Right renal pelvis (tissue), 4 donors: ENCODE data around the gene LCTL. TPM values are rescaled to one million over a fixed set of nuclear protein-coding genes. Genes with fewer than 3 reads are reported as not detected.
"Not testable (repeated sequence)": the region's sequence is repeated elsewhere in the genome, so short reads cannot be mapped to it uniquely, and the experiment has no call there.

Source experiments
- DNase-seq, 4 donors: peaks; one replicate each; pipeline ENCODE4 v3.0.0-alpha.2; 2013; ENCODE audit warnings: low read depth in 4 of 4, low spot score in 3 of 4, missing footprints in 1 of 4
- polyA plus RNA-seq, 4 donors: library from polyadenylated mRNA; unstranded; fragments of 120-200 nt; gene quantifications; one replicate each; pipeline ENCODE4 v1.2.1, GENCODE V29; 2013; ENCODE audit not compliant: insufficient read length in 4 of 4

The LCTL gene
- polyA plus RNA-seq, 4 donors, result 0.10 to 0.29 (median 0.20) TPM

DNA sequence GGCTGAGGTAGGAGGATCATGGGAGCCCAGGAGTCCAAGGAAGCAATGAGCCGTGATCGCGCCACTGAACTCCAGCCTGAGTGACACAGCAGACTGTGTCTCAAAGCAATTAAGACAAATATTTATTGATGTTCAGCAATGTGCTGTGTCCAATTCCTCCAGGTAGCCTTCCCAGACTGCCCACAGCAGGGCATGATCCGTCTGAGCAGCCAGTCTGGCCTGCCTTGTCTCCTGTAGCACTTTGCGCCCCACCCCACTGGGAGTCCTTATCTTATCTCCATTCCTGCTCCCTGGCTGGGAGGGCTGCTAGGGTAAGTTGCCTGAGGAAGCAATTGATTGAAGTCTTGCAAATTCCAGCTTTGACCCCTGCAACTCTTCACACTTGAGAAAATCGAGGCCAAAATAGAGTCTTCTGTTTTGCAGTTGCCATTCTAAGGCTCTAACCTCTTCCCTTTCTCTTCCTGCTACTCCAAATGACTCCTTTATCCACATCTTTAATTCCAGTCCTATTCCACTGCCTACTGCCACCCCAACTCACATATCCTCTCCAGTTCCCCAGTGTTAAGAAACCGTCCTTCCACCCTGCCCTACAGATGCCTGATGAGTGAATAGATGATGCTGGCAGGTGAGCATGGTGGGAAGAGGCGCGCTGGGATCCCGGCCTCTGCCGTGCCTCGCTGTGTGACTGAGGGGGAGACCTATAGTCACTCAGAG, 26.9 kb upstream of the LCTL start:
- DNase-seq, result no peak

- DNase-seq, result no peak
These were observed 25.6 kb upstream of the LCTL start for GRCh38 chr15:66591322-66591862.

DNA sequence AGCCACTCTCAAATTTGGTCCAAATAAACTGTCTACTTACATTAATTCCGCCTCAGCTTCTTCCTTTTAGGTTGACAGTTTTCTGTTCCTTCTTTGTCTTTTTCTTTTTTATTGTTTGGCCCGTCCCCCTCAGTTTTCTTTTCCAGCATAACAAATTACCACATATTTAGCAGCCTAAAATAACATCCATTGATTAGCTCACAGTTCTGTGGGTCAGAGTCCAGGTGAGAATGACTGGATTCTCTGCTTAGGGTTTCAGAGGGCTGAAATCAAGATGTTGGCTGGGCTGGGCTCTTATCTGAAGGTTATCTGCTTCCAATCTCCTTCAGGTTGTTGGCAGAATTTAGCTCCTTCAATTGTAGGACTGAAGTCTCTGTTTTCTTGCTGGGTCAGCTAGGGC, 24.6 kb upstream of the LCTL start:
- DNase-seq, result no peak

DNA sequence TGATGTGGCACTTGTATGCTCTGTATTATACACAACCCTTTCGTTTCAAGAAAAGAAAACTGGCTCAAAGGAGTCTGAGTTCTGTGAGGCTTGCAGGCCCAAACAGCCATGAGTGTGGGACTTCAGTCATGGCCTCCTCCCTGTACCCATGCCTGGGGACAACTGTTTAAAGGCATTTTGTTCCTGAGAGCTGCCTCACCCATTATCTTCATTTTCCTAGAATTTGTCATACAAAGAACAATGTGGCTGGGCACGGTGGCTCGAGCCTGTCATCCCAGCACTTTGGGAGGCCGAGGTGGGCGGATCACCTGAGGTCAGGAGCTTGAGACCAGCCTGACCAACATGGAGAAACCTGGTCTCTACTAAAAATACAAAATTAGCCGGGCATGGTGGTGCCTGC, 23.6 kb upstream of the LCTL start:
- not testable (repeated sequence) for DNase-seq

GRCh38 chr15:66588971-66589370, 23.2 kb upstream of the LCTL start:
- no peak for DNase-seq

DNA sequence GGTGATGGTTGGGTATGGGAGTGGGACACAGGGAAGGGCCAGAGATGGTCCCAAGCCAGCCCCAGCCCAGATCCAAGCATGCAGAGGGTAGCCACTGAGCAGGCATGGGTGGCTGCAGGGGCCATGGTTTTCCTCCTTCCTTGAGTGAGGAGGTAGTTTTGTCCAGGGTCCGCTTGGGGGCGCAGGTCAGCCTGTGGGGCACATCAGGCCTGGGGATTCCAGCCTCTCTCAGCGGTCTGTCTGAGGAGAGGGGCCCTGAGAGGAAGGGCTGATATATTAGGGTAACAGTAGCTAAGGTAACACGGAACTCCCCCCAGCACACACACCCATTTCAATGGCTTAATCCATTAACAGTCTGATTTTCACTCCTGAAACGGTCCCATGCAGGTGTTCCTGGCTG, 22.7 kb upstream of the LCTL start:
- no peak for DNase-seq

- DNase-seq, result no peak
These were observed 22.0 kb upstream of the LCTL start for GRCh38 chr15:66587749-66588148.

GRCh38 chr15:66587020-66587419, 21.2 kb upstream of the LCTL start:
- DNase-seq, result no peak

DNA sequence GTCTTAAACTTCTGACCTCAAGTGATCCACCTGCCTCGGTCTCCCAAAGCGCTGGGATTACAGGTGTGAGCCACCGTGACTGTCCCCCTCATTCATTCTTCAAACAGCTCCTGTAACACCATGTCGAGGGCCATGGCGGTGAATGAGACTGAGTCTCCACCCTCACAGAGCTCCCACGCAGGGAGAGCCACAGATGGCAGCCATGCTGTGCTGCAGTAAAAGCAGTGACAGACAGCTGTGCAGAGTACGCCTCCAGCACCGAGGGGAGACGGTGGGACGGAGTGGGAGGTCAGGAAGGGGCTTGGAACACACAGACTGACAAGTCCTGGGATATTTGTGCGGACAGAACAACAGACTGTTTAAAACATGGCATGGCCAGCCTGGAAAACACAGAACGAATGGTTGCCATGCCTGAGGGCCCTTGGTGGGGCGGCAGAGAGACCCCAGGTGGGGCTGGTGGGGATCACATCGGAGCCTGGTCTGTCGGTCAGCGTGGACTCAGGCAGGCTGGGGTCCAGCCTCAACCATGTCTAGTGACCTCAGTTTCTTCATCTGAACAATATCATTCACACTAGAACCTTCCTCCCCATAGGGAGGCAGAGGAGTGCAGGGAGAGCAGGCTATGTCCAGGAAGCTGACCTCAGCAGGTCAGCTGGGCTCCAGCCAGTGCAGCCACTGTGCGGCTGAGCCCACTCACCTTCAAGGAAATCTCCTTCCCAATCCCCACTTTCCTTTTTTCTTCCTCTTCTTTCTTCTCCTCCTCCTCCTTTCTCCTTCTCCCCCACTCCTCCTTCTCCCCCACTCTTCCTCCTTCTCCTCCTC, 20.6 kb upstream of the LCTL start:
- DNase-seq, result no peak

DNA sequence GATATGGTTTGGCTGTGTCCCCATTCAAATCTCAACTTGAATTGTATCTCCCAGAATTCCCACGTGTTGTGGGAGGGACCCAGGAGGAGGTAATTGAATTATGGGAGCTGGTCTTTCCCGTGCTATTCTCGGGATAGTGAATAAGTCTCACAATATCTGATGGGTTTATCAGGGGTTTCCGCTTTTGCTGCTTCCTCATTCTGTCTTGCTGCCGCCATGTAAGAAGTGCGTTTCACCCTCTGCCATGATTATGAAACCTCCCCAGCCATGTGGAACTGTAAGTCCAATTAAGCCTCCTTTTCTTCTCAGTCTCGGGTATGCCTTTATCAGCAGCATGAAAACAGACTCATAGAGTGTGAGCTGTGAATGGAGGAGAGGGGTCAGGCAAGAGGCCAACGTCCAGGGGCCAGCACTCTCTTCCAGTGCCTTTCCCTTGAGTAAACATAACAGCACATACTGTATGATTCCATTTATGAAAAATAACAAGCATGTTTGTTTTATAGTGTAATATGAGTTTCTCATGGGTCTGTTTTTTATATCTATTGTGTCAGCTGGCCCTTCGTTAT, 16.3 kb upstream of the LCTL start:
- no peak for DNase-seq

DNA sequence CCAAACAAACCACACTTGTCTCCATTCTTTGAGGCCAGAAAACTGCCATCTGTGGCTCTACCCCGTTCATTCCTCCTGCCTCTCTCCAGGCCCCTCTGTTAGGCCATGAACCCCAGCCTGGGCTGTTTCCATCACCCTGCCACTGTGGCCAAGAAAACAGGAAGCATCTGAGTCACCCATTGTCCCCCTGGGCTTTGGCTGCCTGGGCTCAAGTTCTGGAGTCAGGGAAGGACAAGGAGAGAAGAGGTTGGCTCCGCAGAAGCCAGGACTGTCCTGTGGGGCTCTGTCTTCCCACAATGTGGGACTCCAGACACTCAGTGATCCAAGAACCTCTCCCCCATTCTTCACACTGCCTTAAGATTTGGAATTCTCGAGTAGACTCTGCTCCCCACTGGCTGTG, 14.8 kb upstream of the LCTL start:
- DNase-seq, result no peak

DNA sequence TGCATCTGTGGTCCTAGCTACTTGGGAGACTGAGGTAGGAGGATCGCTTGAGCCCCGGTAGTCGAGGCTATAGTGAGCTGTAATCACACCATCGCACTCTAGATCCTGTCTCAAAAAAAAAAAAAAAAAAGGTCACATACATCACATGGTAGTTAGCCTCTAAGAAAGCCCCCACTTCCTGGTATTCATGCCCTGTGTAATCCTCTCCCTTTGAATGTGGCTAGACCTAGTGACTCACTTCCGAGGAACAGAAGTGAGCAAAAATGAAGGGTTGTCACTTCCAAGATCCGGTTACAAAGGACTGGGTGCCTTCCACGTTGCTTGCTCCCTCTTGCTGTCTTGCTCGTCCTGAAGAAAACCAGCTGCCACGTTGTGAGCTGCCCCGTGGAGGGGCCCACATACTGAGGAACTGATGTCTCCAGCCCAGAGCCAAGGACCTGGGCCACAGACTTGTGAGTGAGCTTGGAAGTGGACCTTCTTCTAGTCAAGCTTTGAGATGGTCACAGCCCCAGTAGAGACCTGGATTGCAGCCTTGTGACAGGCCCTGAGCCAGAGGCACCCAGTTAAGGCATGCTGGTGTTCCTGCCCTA, 12.6 kb upstream of the LCTL start:
- no peak for DNase-seq

GRCh38 chr15:66574596-66574950, 8.8 kb upstream of the LCTL start:
- no peak for DNase-seq

GRCh38 chr15:66573719-66574595, 8.2 kb upstream of the LCTL start:
- DNase-seq, result no peak

DNA sequence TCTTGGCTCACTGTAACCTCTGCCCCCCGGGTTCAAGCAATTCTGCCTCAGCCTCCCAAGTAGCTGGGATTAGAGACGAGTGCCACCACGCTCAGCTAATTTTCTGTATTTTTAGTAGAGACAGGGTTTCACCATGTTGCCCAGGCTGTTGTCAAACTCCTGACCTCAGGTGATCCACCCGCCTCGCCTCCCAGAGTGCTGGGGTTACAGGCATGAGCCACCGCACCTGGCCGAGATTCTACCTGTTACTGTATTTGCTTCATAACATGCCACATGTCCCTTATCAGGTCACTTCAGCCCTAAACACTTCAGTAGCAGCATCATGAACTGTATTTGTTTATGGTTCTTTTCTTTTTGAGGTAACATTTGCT, 7.5 kb upstream of the LCTL start:
- no peak for DNase-seq

DNA sequence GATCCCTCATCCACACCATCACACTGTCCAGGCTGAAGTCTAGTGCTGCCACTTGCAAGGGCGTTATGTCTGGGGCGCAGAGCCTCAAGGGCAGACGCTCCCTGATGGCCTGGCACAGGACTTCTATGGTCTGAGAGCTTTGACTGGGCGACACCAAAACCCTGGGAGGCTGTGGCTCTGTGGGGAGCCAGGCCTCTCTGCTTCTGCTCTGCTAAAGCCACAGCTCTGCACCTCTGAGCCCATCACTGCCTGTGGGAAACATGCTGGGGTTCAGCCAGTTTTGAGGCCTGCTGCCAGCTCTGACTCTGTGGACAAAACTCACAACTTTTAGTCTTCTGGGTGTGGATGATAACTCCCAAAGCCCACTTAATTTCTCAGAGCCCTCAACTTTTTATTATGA, 6.3 kb upstream of the LCTL start:
- DNase-seq, result no peak

DNA sequence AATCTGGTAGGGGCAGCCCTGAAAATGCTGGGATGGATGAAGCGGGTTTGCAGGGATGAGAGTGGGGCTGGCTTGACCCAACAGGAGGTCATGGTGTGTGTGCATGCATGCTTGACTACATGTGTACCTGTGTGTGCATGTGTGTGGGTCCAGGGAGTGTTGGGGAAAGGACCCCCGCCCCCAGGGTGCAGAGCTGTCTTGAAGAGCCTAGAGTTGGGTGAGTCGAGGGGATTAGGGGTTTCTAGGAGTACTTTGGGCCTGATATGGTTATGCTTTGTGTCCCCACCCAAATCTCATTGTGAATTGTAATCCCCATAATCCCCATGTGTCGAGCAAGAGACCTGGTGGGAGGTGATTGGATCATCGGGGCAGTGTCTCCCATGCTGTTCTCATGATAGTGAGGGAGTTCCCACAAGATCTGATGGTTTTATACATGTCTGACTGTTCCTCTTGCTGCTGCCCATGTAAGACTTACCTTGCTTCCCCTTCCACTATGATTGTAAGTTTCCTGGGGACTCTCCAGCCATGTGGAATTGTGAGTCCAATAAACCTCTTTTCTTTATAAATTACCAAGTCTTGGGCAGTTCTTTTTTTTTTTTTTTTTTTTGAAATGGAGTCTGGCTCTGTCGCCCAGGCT, 5.2 kb upstream of the LCTL start:
- DNase-seq, result no peak

GRCh38 chr15:66570327-66570726, 4.5 kb upstream of the LCTL start:
- no peak for DNase-seq

- DNase-seq, result no peak
These were observed 3.8 kb upstream of the LCTL start for GRCh38 chr15:66569461-66570137.
